Measurements from ENCODE around the gene TRPM3.
A peak's percentile ranks its signal among the peaks of the same experiment; 100 is the strongest.

Gene TRPM3

GRCh38 chr9:70569791-70570190, 551.6 kb downstream of the TRPM3 start:
- DNase-seq = no peak

GRCh38 chr9:70569070-70569772, 552.2 kb downstream of the TRPM3 start:
- DNase-seq = no peak

- no peak for DNase-seq
These were observed 553.9 kb downstream of the TRPM3 start for GRCh38 chr9:70567511-70567910.

DNA sequence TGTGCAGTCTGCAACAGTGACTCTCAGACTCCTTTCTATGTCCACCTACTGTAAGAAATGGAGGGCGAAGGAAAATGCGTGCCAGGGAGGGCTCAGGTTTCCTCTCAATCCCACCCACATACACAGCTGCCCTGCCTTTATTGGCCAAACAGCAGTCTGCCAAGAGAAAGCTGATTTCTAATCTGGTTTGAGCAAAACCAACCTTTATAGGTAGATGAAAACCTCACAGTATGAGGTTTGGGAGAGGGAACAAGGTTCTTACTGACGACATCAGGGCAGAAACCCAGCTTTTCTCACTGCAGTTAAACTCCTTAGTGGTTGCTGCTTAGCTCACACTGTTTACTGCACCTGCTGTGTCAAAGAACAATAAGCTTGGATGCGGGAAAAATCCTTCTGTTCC, 554.7 kb downstream of the TRPM3 start:
- no peak for DNase-seq

DNA sequence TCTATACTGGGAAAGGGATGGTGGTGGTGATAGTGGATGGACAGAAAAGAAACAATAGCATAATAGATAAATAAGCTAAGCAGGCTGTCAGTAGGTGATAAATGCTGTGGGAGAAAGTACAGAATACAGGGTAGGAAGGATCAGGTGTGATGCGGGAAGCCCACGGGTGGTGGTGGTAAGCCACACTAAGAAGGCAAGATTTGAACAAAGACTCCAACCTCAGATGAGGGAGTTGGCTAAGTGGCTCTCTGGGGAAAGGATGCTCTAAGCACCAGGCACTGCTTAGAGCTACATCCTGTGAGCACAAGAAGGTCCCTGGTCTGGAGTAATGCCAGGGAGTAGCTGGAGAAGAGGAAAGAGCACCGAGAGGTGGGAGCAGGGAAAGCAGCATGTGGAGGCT, 555.4 kb downstream of the TRPM3 start:
- no peak for DNase-seq

GRCh38 chr9:70564468-70565335, 556.7 kb downstream of the TRPM3 start:
- DNase-seq = no peak

GRCh38 chr9:70563431-70564204, 557.8 kb downstream of the TRPM3 start:
- DNase-seq = peak; percentile 26

GRCh38 chr9:70563010-70563409, 558.4 kb downstream of the TRPM3 start:
- no peak for DNase-seq

- no peak for DNase-seq
These were observed 559.5 kb downstream of the TRPM3 start for GRCh38 chr9:70561786-70562395.

- no peak for DNase-seq
These were observed 560.3 kb downstream of the TRPM3 start for GRCh38 chr9:70561111-70561510.

- DNase-seq = no peak
These were observed 562.3 kb downstream of the TRPM3 start for GRCh38 chr9:70559102-70559501.

DNA sequence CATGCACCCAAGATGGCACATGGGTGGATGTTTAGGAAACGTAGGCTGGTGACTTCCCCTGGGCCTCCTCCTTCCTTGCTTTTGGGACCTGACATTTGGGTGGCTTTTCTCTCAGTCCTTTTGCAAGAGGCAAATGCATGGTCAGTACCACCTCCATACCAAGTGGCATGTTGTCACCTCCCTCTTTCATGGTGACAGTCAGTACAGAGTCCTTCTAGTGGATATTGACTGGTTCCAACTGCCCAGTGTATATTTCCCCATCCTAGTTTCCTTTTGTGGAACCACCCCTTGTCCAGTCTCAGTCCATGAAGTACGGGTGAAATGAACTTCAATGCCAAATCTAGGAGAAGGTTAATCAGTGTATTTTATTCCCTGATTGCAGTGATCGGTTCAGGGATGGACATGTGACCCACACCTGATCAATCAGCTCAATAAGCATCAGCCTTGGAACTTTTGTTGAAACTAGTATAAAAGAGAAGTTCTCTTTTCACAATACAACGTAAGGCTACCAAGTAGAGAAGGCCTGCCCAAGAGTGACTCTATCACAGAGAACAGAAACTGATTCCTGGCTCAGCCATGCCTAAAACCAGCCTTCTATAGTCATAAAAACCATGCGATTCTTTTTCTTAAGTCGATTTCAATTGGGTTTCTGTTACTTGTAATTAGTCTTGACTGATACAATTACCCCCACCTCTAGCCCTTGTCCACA, 563.6 kb downstream of the TRPM3 start:
- DNase-seq = no peak

DNA sequence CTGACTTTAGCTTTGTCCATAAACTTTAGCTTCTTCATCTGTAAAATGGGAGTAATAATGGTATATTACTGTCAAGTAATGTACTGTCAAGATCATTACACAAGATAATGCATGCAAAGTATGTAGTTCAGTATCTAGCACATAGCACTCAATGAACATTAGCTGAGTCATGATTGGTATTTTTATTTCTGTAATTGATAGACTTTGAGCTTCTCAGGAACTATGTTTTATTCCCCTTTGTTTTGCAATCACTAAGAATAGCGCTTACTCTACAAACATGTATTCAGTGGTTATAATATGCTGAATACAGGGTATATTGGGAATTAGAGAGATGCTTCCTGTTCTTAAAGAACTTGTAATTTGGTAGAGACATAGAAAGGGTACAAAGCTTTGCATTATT, 564.6 kb downstream of the TRPM3 start:
- no peak for DNase-seq

DNA sequence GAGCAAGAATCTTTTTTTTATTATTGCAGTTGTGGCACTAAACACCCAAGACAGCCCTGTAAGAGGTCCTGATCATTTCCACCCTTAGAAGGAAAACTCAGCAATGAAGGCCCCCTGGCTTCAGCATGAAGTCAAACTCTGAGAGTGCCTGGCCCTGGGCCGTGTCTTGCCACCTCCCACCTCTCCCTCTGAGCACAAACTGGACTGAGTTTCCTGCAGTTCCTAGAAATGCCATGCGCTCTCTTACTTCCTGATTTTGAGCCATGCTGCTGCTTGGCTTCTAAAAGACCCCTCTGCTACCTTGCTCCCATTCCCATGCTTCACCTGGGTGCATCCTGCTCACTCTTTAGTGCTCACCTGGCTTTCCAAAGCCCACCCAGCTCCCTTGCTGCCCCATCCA, 566.5 kb downstream of the TRPM3 start:
- no peak for DNase-seq

- DNase-seq = no peak
These were observed 567.4 kb downstream of the TRPM3 start for GRCh38 chr9:70553707-70554673.

DNA sequence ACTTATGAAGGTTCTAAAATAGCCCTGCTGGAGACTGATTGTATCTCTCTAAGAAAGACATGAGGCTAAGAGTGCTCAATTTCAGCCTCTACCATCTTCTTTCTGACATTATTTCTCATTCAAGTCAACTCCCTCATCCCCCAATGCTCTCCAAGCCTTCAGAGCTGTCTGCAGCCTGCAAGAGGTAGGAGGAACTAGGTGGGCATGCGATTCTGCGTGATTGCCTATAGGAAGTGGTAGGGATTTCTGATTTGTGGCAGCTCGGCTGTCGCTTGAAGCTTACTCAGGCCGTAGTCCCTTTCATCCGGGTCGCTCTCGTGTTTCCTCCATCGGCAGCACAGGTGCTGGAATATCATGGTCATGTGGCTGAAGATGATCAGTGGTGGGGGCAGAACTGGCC, 568.9 kb downstream of the TRPM3 start:
- DNase-seq = no peak

DNA sequence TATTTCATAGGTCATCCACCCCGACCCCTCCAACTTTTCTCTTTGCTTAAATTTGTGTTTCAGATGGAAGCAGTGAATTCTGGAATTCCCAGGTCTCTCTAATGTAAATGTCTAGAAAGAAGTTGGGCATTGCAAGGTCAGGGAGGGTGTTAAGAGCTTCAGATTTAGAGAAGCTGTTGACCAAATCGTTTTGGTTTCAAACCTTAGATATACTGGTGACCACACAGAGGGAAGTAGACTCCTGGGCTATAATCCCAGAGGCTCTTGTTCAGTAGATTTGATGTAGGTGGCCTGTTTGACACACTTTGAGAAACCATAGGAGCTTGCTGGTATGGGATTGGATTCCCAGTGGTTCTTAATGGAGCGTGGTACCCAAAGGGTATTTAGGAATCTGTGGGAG, 569.6 kb downstream of the TRPM3 start:
- DNase-seq = no peak

GRCh38 chr9:70551396-70551795, 570.0 kb downstream of the TRPM3 start:
- no peak for DNase-seq

DNA sequence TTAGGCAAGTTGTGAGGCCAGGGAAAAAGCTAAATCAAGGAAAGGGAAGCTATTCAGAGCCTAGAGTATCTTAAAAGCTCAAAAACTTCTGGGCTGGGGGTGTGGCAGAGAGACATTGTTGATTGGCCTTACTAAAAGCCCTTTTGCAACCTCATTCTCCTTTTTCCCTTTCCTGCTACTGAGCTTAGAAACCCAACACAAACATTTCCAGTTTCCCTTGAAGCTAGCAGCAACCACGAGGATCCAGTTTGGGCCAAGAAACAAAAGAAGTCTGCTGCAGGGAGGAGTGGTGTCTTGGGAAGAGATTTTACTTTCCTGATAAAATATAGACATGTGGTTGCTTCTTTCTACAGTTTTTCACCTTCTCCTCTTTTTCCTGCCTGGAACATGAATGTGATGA, 571.5 kb downstream of the TRPM3 start:
- no peak for DNase-seq

DNA sequence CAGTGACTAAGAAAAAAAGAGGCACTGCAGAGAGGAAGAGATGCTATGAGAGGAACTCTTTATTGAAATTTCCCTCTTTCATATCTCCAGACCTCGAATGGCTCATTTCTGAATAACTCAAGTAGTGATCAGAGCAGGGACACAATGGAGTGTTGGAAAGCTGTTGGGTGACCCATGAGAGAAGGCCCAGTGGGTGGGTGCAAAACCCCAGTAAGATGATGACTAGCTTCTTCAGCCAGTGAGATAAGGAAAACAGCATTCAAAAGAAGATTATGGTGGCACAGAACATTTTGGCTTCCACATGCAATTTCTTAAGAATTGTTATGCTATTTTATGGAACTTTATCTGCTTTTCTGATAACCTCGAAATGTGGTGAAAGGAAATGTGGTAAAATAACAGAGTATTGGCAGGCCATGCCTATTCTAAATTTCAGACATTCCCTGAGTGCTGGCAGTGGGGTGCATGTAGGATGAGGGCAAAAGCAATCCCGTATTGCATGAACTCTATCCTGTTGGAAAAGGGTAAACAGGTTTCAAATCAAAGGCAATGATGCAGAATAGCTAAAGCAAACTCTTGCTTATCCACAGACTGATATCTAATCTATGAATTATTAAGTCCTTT, 579.0 kb downstream of the TRPM3 start:
- DNase-seq = no peak

GRCh38 chr9:70540016-70540415, 581.4 kb downstream of the TRPM3 start:
- no peak for DNase-seq
